H1 (cell line): ENCODE data around the gene DHDDS. TPM values are rescaled to one million over a fixed set of nuclear protein-coding genes. Genes with fewer than 3 reads are reported as not detected.
A peak's percentile ranks its signal among the peaks of the same experiment; 100 is the strongest.

ENCODE experiments used
- ASH2L ChIP-seq: fragments of 200-600, 300-600 bp; sonication (generic); IDR thresholded peaks from one replicate; pipeline ENCODE4 v1.7.1; 2017; ENCODE audit warnings: low read length
- E2F6 ChIP-seq: IDR thresholded peaks from 2 replicates; pipeline ENCODE4 v1.6.1; 2012; ENCODE audit warnings: inconsistent platforms
- HDAC2 ChIP-seq, 2 experiments: fragments of 300-600 bp in 1 of 2; sonication (generic) in 1 of 2; IDR thresholded peaks; 2 replicates each; pipeline ENCODE4 v1.6.1; 2011 to 2012; ENCODE audit warnings: low read depth in 2 of 2, low read length in 2 of 2, mild to moderate bottlenecking in 2 of 2, moderate library complexity in 2 of 2, borderline replicate concordance in 1 of 2, inconsistent platforms in 1 of 2
- PHF8 ChIP-seq: fragments of 200-600 bp; sonication (generic); conservative IDR thresholded peaks from 2 replicates; pipeline ENCODE4 v1.7.1; 2012; ENCODE audit warnings: low read depth, mild to moderate bottlenecking, inconsistent platforms, low read length, moderate library complexity
- RBBP5 ChIP-seq: IDR thresholded peaks from 2 replicates; pipeline ENCODE4 v1.7.1; 2012; ENCODE audit warnings: low read depth, mild to moderate bottlenecking, inconsistent platforms, low read length, moderate library complexity, borderline replicate concordance
- SIN3A ChIP-seq, 2 experiments: IDR thresholded peaks in 1 of 2; conservative IDR thresholded peaks in 1 of 2; 2 replicates each; pipeline ENCODE4 v1.6.1; 2011 to 2012; ENCODE audit warnings: low read length in 2 of 2, improper control_type of control experiment in 1 of 2, low read depth in 1 of 2, mild to moderate bottlenecking in 1 of 2
- SP4 ChIP-seq: IDR thresholded peaks from 2 replicates; pipeline ENCODE4 v1.6.1; 2012; ENCODE audit warnings: low read length, inconsistent platforms
- polyA plus RNA-seq, 7 experiments: library from polyadenylated mRNA; depleted of rRNA in 3 of 7; stranded (reverse) in 5 of 7; unstranded in 2 of 7; fragments of >200 nt in 5 of 7; fragments of 200-250 nt in 2 of 7; gene quantifications; 1 replicate in 5 of 7; 2 replicates in 1 of 7; 4 replicates in 1 of 7; pipeline versions ENCODE4 v1.2.1 to v1.2.3, GENCODE V29; 2011 to 2013; ENCODE audit warnings: missing spikeins in 2 of 7, mixed read lengths in 2 of 7
- total RNA-seq: library from RNA; stranded (reverse); fragmentation: NEBNext Ultra II Directional; extraction: Animal tissue kit (Norgen Biotek cat#: 25700); gene quantifications from 2 replicates; pipeline ENCODE4 v1.2.1, GENCODE V29; 2021

The DHDDS gene
- total and polyA plus RNA-seq, 2 of the 8 experiments (the other 6 are each of a cell fraction or from before 2014, with no cell fraction given): 28.3 to 44.6 TPM

DNA sequence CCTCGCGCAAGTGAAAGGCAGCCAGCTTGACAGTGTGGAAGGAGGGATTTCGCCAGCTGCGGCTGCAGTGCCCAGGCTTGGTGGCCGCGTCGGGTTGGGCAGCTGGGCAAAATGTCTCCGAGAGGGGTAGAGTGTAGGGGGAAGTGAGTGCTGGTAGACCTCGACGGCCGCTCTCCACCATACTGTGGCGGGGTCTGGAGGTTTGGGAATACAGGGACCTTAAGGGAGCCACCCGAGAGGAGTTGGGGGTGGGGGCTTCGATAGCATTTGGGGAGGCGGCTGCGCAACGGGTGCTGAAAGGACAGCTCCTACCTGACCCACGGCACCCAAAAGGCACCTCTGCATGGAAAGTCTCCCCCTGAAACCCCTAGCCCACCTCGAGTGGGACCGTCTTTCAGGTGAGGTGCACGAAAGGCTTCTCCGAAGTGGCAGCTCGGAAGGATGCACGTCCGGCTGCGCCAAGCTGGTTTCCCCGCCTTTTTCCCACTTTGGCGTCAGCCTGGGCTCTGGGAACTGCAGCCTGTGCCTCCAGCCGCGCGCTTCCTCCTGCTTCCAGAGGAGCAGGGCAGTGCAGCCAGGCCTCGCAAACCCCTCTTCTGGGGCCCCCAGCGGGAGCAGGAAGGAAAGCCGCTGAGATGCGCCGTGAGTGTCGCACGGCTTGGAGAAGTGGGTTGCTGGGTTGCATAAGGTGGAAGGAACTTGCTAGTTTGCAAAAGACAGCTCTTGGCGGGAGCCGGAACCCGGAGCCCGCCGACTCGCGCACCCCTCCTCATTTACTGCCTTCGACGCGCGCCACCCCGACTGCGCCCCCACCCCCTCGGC is 39.6 kb downstream of the DHDDS start (continued):
- TF ChIP-seq ASH2L (peak; percentile 50), PHF8 (0 out of 2 replicates have a peak, but pooled peaks have one; percentile 17), SP4 (peak; percentile 27; the same call in 1 of the 2 replicates), SIN3A (conservative IDR thresholded peaks at IDR 0.05 in 1 of 2, IDR thresholded peaks at IDR 0.05 in 1 of 2; ENCODE audit: low read depth in 1 of 2, low read length in 2 of 2) (peak in 1 of 2 experiments; percentile 83; a peak in 2 of 4 replicates), HDAC2 (IDR thresholded peaks at IDR 0.05; ENCODE audit: borderline replicate concordance in 1 of 2, low read depth in 2 of 2, low read length in 2 of 2) (peak in 1 of 2 experiments; percentile 72; a peak in 2 of 4 replicates), RBBP5 (0 out of 2 replicates have a peak, but pooled peaks have one; percentile 34), E2F6 (peak; percentile 78; the same call in 1 of the 2 replicates)
- TF ChIP-seq, all 59 proteins: peak for 13
